ENCODE results near the gene WIZ.

Gene WIZ

GRCh38 chr19:15427991-15428471, 21.7 kb downstream of the WIZ start:
- Mint-ChIP-seq H3K36me3 (ENCODE audit: insufficient read depth) (peaks cover 19% of the 10 kb centered on the region), H3K4me1 (peaks cover 25% of the 10 kb centered on the region), H3K27ac (ENCODE audit: low read depth) (no peak overlapping the region), H3K9me3 (no peaks in the 10 kb centered on the region), H3K27me3 (no peaks in the 10 kb centered on the region), H3K4me3 (no peak overlapping the region)
- DNase-seq (ENCODE audit: low spot score in 2 of 2) (no peak), ATAC-seq (replicated peaks; ENCODE audit: extremely low read depth, poor library complexity, severe bottlenecking) (no peak)

GRCh38 chr19:15427350-15427700, 22.4 kb downstream of the WIZ start:
- ATAC-seq (replicated peaks; ENCODE audit: extremely low read depth, poor library complexity, severe bottlenecking) (no peak), DNase-seq (ENCODE audit: low spot score in 2 of 2) (no peak)
- H3K27me3 Mint-ChIP-seq = no peaks in the 10 kb centered on the region
- H3K36me3 Mint-ChIP-seq (ENCODE audit: insufficient read depth) = peaks cover 19% of the 10 kb centered on the region
- no peak overlapping the region for H3K4me3 Mint-ChIP-seq
- no peaks in the 10 kb centered on the region for H3K9me3 Mint-ChIP-seq
- H3K4me1 Mint-ChIP-seq = peaks cover 23% of the 10 kb centered on the region
- no peak overlapping the region for H3K27ac Mint-ChIP-seq (ENCODE audit: low read depth)

DNA sequence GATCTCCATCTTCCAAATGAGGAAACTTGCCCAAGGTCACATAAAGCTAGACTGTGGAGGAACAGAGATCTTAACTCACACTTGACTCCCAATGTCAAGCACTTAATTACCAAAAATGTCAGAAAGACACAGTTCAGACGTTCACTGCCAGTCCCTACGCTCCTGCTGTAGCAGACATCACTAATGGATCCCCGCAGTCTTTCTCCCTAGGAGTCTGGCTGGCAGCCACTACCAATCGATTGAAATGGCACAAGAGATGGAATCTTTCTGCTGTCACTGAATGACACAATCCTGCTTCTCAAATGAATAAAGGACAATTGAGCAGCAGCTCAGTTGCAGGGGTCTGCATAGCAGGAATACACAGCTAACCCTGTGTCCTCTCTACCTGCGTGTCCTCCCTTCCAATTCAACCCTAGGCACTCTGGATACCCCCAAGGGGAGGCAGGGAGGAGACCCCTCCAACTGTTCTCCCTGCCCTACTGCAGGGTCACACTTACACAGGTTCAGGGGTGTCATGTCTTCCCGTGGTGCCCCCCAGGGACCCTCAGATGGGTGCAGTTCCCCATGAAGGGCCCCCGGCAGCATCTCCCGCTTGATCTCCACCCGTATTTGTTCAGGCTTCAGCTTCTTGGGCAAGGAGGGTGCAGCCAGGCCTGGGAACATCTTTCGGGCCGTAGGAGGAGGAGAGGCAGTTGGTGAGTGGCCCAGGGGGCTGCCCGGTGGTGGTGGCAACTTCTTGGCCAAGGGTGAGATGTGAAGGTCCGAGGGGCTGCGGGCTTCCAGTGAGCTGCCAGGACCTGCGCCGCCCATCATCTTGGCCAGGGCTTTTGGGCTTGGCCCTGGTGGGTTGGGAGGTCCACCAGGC, 23.0 kb downstream of the WIZ start:
- Mint-ChIP-seq H3K27ac (ENCODE audit: low read depth) (no peak overlapping the region), H3K9me3 (no peaks in the 10 kb centered on the region), H3K4me3 (no peak overlapping the region), H3K36me3 (ENCODE audit: insufficient read depth) (peaks cover 15% of the 10 kb centered on the region), H3K4me1 (peaks cover 19% of the 10 kb centered on the region), H3K27me3 (no peaks in the 10 kb centered on the region)
- DNase-seq (ENCODE audit: low spot score in 2 of 2) = no peak
- ATAC-seq (replicated peaks; ENCODE audit: extremely low read depth, poor library complexity, severe bottlenecking) = no peak

DNA sequence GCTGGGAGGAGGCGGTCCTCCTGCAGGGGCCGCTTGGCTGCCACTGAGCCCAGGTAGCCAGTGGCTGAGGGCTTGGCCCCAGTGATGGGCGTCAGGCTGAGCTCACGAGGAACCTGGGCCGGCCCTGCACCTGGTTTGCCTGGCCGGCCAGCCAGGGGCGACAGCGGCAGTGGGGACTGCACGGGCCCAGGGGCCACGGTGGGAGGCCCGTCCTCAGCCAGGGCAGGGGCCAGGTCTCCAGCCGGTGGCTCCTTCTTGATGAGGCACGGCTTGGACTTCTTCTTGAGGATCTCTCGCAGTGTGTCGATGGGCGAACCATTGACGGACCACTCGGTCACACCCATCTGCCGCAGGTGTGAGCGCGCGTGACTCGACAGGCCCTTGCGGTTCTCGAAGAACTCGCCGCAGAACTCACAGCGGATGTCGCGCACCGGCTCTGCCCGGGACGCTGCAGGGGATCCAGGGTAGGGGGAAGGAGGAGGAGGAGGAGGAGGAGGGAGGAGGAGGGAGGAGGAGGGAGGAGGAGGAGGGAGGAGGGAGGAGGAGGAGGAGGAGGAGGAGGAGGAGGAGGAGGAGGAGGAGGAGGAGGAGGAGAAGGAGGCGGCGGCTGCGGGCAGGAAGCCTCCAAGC, 24.3 kb downstream of the WIZ start:
- Mint-ChIP-seq H3K36me3 (ENCODE audit: insufficient read depth) (peaks cover 14% of the 10 kb centered on the region), H3K9me3 (no peaks in the 10 kb centered on the region), H3K4me1 (peaks cover 9% of the 10 kb centered on the region), H3K27ac (ENCODE audit: low read depth) (no peak overlapping the region), H3K27me3 (no peaks in the 10 kb centered on the region), H3K4me3 (no peak overlapping the region)
- DNase-seq (ENCODE audit: low spot score in 2 of 2) (no peak), ATAC-seq (replicated peaks; ENCODE audit: extremely low read depth, poor library complexity, severe bottlenecking) (no peak)

- no peaks in the 10 kb centered on the region for H3K9me3 Mint-ChIP-seq
- no peaks in the 10 kb centered on the region for H3K27me3 Mint-ChIP-seq
- DNase-seq (ENCODE audit: low spot score in 2 of 2) = no peak
- no peak for ATAC-seq (replicated peaks; ENCODE audit: extremely low read depth, poor library complexity, severe bottlenecking)
- H3K4me1 Mint-ChIP-seq = peaks cover 10% of the 10 kb centered on the region
- peaks cover 12% of the 10 kb centered on the region for H3K36me3 Mint-ChIP-seq (ENCODE audit: insufficient read depth)
- no peak overlapping the region for H3K27ac Mint-ChIP-seq (ENCODE audit: low read depth)
- no peak overlapping the region for H3K4me3 Mint-ChIP-seq
Observed at GRCh38 chr19:15424692-15425272, 25.0 kb downstream of the WIZ start.

GRCh38 chr19:15424121-15424520, 25.6 kb downstream of the WIZ start:
- Mint-ChIP-seq H3K4me3 (no peak overlapping the region), H3K27ac (ENCODE audit: low read depth) (no peak overlapping the region), H3K36me3 (ENCODE audit: insufficient read depth) (peaks cover 13% of the 10 kb centered on the region), H3K9me3 (no peaks in the 10 kb centered on the region), H3K27me3 (no peaks in the 10 kb centered on the region), H3K4me1 (peaks cover 16% of the 10 kb centered on the region)
- ATAC-seq (replicated peaks; ENCODE audit: extremely low read depth, poor library complexity, severe bottlenecking) (no peak), DNase-seq (ENCODE audit: low spot score in 2 of 2) (no peak)

DNA sequence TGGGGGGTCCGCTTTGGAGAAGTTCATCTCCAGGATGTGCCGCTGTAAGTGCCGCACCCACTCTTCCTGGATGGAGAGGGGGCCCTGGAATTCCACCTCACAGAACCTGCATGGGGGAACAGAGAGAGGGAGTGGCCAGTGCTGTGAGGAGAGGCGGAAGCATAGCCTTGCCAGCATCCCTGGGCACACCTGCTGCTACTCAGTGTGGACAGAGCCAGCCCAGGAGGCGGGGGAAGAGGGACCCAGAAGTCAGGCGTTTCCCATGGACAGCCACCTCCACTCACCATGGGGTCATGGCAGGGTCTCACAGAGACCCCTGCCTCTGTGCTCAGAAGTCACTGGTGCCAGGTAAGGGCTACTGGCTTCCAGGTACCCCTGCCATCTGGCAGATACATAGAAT, 26.6 kb downstream of the WIZ start:
- no peaks in the 10 kb centered on the region for H3K9me3 Mint-ChIP-seq
- ATAC-seq (replicated peaks; ENCODE audit: extremely low read depth, poor library complexity, severe bottlenecking) (no peak), DNase-seq (ENCODE audit: low spot score in 2 of 2) (no peak)
- H3K27me3 Mint-ChIP-seq = no peaks in the 10 kb centered on the region
- peaks cover 15% of the 10 kb centered on the region for H3K36me3 Mint-ChIP-seq (ENCODE audit: insufficient read depth)
- no peak overlapping the region for H3K27ac Mint-ChIP-seq (ENCODE audit: low read depth)
- no peak overlapping the region for H3K4me3 Mint-ChIP-seq
- peaks cover 25% of the 10 kb centered on the region for H3K4me1 Mint-ChIP-seq

- Mint-ChIP-seq H3K4me1 (peaks cover 31% of the 10 kb centered on the region), H3K36me3 (ENCODE audit: insufficient read depth) (peaks cover 15% of the 10 kb centered on the region), H3K4me3 (no peak overlapping the region), H3K27ac (ENCODE audit: low read depth) (no peak overlapping the region), H3K9me3 (no peaks in the 10 kb centered on the region), H3K27me3 (no peaks in the 10 kb centered on the region)
- ATAC-seq (replicated peaks; ENCODE audit: extremely low read depth, poor library complexity, severe bottlenecking) (no peak), DNase-seq (ENCODE audit: low spot score in 2 of 2) (no peak)
Observed at GRCh38 chr19:15422296-15423075, 27.3 kb downstream of the WIZ start.

DNA sequence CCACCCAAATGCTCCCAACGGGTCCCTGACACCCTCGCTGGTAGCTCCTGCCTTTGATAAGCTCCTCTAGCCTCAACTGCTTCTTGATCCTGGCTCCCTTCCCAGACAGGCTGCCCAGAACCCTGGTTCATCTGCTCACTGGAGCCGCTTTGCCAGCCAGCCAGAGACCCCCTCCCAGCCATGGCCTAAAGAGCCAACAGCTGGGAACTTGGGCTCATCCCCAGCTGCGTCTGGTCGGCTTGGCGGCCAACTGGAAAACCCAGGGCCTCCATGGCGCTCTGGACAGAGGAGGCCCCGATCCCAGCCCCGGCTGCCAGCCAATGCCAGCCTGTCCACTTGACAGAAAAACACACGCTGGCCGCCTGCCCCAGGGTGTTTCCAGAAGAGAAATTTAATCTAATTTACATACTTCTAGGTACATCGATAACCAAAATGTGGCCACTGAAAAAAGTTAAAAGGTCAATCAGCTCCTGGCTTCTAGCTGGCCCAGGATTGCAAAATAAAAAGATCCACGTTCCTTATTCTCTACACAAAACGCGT, 28.0 kb downstream of the WIZ start:
- Mint-ChIP-seq H3K36me3 (ENCODE audit: insufficient read depth) (peaks cover 15% of the 10 kb centered on the region), H3K9me3 (no peaks in the 10 kb centered on the region), H3K27ac (ENCODE audit: low read depth) (no peak overlapping the region), H3K27me3 (no peaks in the 10 kb centered on the region), H3K4me1 (peaks cover 33% of the 10 kb centered on the region), H3K4me3 (no peak overlapping the region)
- ATAC-seq (replicated peaks; ENCODE audit: extremely low read depth, poor library complexity, severe bottlenecking) = no peak
- no peak for DNase-seq (ENCODE audit: low spot score in 2 of 2)

- H3K27me3 Mint-ChIP-seq = no peaks in the 10 kb centered on the region
- DNase-seq (ENCODE audit: low spot score in 2 of 2) = no peak
- H3K36me3 Mint-ChIP-seq (ENCODE audit: insufficient read depth) = peaks cover 15% of the 10 kb centered on the region
- no peak overlapping the region for H3K27ac Mint-ChIP-seq (ENCODE audit: low read depth)
- H3K4me1 Mint-ChIP-seq = peaks cover 39% of the 10 kb centered on the region
- no peak for ATAC-seq (replicated peaks; ENCODE audit: extremely low read depth, poor library complexity, severe bottlenecking)
- no peak overlapping the region for H3K4me3 Mint-ChIP-seq
- H3K9me3 Mint-ChIP-seq = no peaks in the 10 kb centered on the region
Observed at GRCh38 chr19:15421136-15421695, 28.5 kb downstream of the WIZ start.

DNA sequence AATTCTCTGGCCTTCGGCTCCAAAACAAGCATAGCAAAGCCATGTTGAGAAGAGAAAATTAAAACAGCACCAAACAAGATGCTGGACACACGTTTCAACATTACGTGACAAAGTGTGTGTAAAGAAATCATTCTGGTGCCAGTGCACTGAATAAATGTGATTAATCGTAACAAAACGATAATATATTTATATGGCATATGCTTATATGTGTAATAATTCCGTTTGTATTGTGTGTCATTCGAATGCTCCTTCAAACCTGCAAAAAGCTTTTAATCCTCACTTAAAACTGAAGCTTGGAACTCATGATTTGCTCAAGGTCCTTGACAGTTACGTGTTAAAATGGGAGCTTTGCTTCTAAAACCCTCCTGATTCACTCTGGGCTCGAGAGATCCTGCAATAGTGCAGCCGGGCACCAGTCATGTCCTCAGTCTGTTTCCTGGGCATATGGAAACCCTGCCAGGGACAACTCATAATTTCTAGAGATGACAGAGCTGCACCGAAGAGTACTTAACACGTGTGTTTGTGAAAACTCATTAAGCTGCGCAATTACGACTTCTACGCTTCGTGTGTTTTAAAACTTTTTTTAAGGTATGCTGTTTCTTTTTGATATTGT, 30.2 kb downstream of the WIZ start:
- peaks cover 17% of the 10 kb centered on the region for H3K36me3 Mint-ChIP-seq (ENCODE audit: insufficient read depth)
- DNase-seq (ENCODE audit: low spot score in 2 of 2) = no peak
- H3K9me3 Mint-ChIP-seq = no peaks in the 10 kb centered on the region
- no peaks in the 10 kb centered on the region for H3K27me3 Mint-ChIP-seq
- peak overlapping the region; percentile 94 for H3K4me3 Mint-ChIP-seq
- no peak for ATAC-seq (replicated peaks; ENCODE audit: extremely low read depth, poor library complexity, severe bottlenecking)
- H3K27ac Mint-ChIP-seq (ENCODE audit: low read depth) = peak overlapping the region; percentile 92
- H3K4me1 Mint-ChIP-seq = peaks cover 48% of the 10 kb centered on the region

Measured in central memory CD8-positive, alpha-beta T cell (primary cell).